ENCODE results near the gene NR6A1.

The NR6A1 gene

GRCh38 chr9:124768750-124769548, 2.2 kb downstream of the NR6A1 start:
- Histone ChIP-seq H3K9me3 (ENCODE audit: low read length) (no peaks in the 10 kb centered on the region), H3K27me3 (ENCODE audit: insufficient read depth, low read length) (no peaks in the 10 kb centered on the region), H3K4me1 (ENCODE audit: insufficient read depth, low read length) (peaks cover 52% of the 10 kb centered on the region), H3K36me3 (ENCODE audit: insufficient read depth, low read length) (no peaks in the 10 kb centered on the region), H2AFZ (ENCODE audit: low read depth, low read length) (peak overlapping the region; percentile 72), H3K4me3 (ENCODE audit: low read length) (peak overlapping the region; percentile 77)

GRCh38 chr9:124768334-124768733, 2.8 kb downstream of the NR6A1 start:
- Histone ChIP-seq H3K9me3 (ENCODE audit: low read length) (no peaks in the 10 kb centered on the region), H3K27me3 (ENCODE audit: insufficient read depth, low read length) (no peaks in the 10 kb centered on the region), H3K4me3 (ENCODE audit: low read length) (no peak overlapping the region), H3K36me3 (ENCODE audit: insufficient read depth, low read length) (no peaks in the 10 kb centered on the region), H3K4me1 (ENCODE audit: insufficient read depth, low read length) (peaks cover 52% of the 10 kb centered on the region), H2AFZ (ENCODE audit: low read depth, low read length) (no peak overlapping the region)

GRCh38 chr9:124767821-124768220, 3.3 kb downstream of the NR6A1 start:
- Histone ChIP-seq H3K4me3 (ENCODE audit: low read length) (no peak overlapping the region), H2AFZ (ENCODE audit: low read depth, low read length) (no peak overlapping the region), H3K4me1 (ENCODE audit: insufficient read depth, low read length) (peaks cover 52% of the 10 kb centered on the region), H3K27me3 (ENCODE audit: insufficient read depth, low read length) (no peaks in the 10 kb centered on the region), H3K36me3 (ENCODE audit: insufficient read depth, low read length) (no peaks in the 10 kb centered on the region), H3K9me3 (ENCODE audit: low read length) (no peaks in the 10 kb centered on the region)

- H3K27me3 ChIP-seq (ENCODE audit: insufficient read depth, low read length): no peaks in the 10 kb centered on the region
- H3K4me3 ChIP-seq (ENCODE audit: low read length): no peak overlapping the region
- no peaks in the 10 kb centered on the region for H3K36me3 ChIP-seq (ENCODE audit: insufficient read depth, low read length)
- no peaks in the 10 kb centered on the region for H3K9me3 ChIP-seq (ENCODE audit: low read length)
- peaks cover 52% of the 10 kb centered on the region for H3K4me1 ChIP-seq (ENCODE audit: insufficient read depth, low read length)
- H2AFZ ChIP-seq (ENCODE audit: low read depth, low read length): no peak overlapping the region
These were observed 4.1 kb downstream of the NR6A1 start for GRCh38 chr9:124766815-124767554.

GRCh38 chr9:124766326-124766725, 4.8 kb downstream of the NR6A1 start:
- H3K9me3 ChIP-seq (ENCODE audit: low read length): no peaks in the 10 kb centered on the region
- no peaks in the 10 kb centered on the region for H3K27me3 ChIP-seq (ENCODE audit: insufficient read depth, low read length)
- H3K36me3 ChIP-seq (ENCODE audit: insufficient read depth, low read length): no peaks in the 10 kb centered on the region
- H3K4me3 ChIP-seq (ENCODE audit: low read length): no peak overlapping the region
- H2AFZ ChIP-seq (ENCODE audit: low read depth, low read length): no peak overlapping the region
- H3K4me1 ChIP-seq (ENCODE audit: insufficient read depth, low read length): peaks cover 49% of the 10 kb centered on the region

- peaks cover 49% of the 10 kb centered on the region for H3K4me1 ChIP-seq (ENCODE audit: insufficient read depth, low read length)
- H3K27me3 ChIP-seq (ENCODE audit: insufficient read depth, low read length): no peaks in the 10 kb centered on the region
These were observed 5.7 kb downstream of the NR6A1 start for GRCh38 chr9:124765439-124765835.

GRCh38 chr9:124764774-124765438, 6.2 kb downstream of the NR6A1 start:
- Histone ChIP-seq H3K4me3 (ENCODE audit: low read length) (no peak overlapping the region), H2AFZ (ENCODE audit: low read depth, low read length) (no peak overlapping the region), H3K27me3 (ENCODE audit: insufficient read depth, low read length) (no peaks in the 10 kb centered on the region), H3K9me3 (ENCODE audit: low read length) (no peaks in the 10 kb centered on the region), H3K36me3 (ENCODE audit: insufficient read depth, low read length) (no peaks in the 10 kb centered on the region), H3K4me1 (ENCODE audit: insufficient read depth, low read length) (peaks cover 45% of the 10 kb centered on the region)

More at GRCh38 chr9:124765439-124765835, 5.7 kb downstream of the NR6A1 start:
- H3K4me3 ChIP-seq (ENCODE audit: low read length): no peak overlapping the region
- no peak overlapping the region for H2AFZ ChIP-seq (ENCODE audit: low read depth, low read length)
- H3K36me3 ChIP-seq (ENCODE audit: insufficient read depth, low read length): no peaks in the 10 kb centered on the region
- no peaks in the 10 kb centered on the region for H3K9me3 ChIP-seq (ENCODE audit: low read length)

GRCh38 chr9:124762633-124763032, 8.5 kb downstream of the NR6A1 start:
- no peaks in the 10 kb centered on the region for H3K27me3 ChIP-seq (ENCODE audit: insufficient read depth, low read length)

GRCh38 chr9:124761710-124762109, 9.4 kb downstream of the NR6A1 start:
- no peaks in the 10 kb centered on the region for H3K9me3 ChIP-seq (ENCODE audit: low read length)

More at GRCh38 chr9:124762633-124763032, 8.5 kb downstream of the NR6A1 start:
- Histone ChIP-seq H3K36me3 (ENCODE audit: insufficient read depth, low read length) (no peaks in the 10 kb centered on the region), H3K4me1 (ENCODE audit: insufficient read depth, low read length) (peaks cover 43% of the 10 kb centered on the region), H3K4me3 (ENCODE audit: low read length) (no peak overlapping the region), H2AFZ (ENCODE audit: low read depth, low read length) (no peak overlapping the region), H3K9me3 (ENCODE audit: low read length) (no peaks in the 10 kb centered on the region)

GRCh38 chr9:124761196-124761595, 9.9 kb downstream of the NR6A1 start:
- peaks cover 46% of the 10 kb centered on the region for H3K4me1 ChIP-seq (ENCODE audit: insufficient read depth, low read length)
- no peak overlapping the region for H3K4me3 ChIP-seq (ENCODE audit: low read length)
- no peaks in the 10 kb centered on the region for H3K36me3 ChIP-seq (ENCODE audit: insufficient read depth, low read length)
- no peaks in the 10 kb centered on the region for H3K27me3 ChIP-seq (ENCODE audit: insufficient read depth, low read length)
- H2AFZ ChIP-seq (ENCODE audit: low read depth, low read length): no peak overlapping the region
- no peaks in the 10 kb centered on the region for H3K9me3 ChIP-seq (ENCODE audit: low read length)

More at GRCh38 chr9:124761710-124762109, 9.4 kb downstream of the NR6A1 start:
- no peak overlapping the region for H2AFZ ChIP-seq (ENCODE audit: low read depth, low read length)
- H3K4me1 ChIP-seq (ENCODE audit: insufficient read depth, low read length): peaks cover 43% of the 10 kb centered on the region
- H3K4me3 ChIP-seq (ENCODE audit: low read length): no peak overlapping the region
- H3K36me3 ChIP-seq (ENCODE audit: insufficient read depth, low read length): no peaks in the 10 kb centered on the region
- no peaks in the 10 kb centered on the region for H3K27me3 ChIP-seq (ENCODE audit: insufficient read depth, low read length)

- Histone ChIP-seq H3K27me3 (ENCODE audit: insufficient read depth, low read length) (no peaks in the 10 kb centered on the region), H3K4me1 (ENCODE audit: insufficient read depth, low read length) (peaks cover 45% of the 10 kb centered on the region), H2AFZ (ENCODE audit: low read depth, low read length) (no peak overlapping the region), H3K4me3 (ENCODE audit: low read length) (no peak overlapping the region), H3K9me3 (ENCODE audit: low read length) (no peaks in the 10 kb centered on the region), H3K36me3 (ENCODE audit: insufficient read depth, low read length) (no peaks in the 10 kb centered on the region)
These were observed 10.4 kb downstream of the NR6A1 start for GRCh38 chr9:124760719-124761118.

GRCh38 chr9:124759327-124759726, 11.8 kb downstream of the NR6A1 start:
- no peak overlapping the region for H3K4me3 ChIP-seq (ENCODE audit: low read length)
- no peak overlapping the region for H2AFZ ChIP-seq (ENCODE audit: low read depth, low read length)
- no peaks in the 10 kb centered on the region for H3K9me3 ChIP-seq (ENCODE audit: low read length)
- peaks cover 44% of the 10 kb centered on the region for H3K4me1 ChIP-seq (ENCODE audit: insufficient read depth, low read length)
- no peaks in the 10 kb centered on the region for H3K36me3 ChIP-seq (ENCODE audit: insufficient read depth, low read length)
- no peaks in the 10 kb centered on the region for H3K27me3 ChIP-seq (ENCODE audit: insufficient read depth, low read length)

GRCh38 chr9:124758691-124759090, 12.4 kb downstream of the NR6A1 start:
- Histone ChIP-seq H3K4me3 (ENCODE audit: low read length) (no peak overlapping the region), H3K36me3 (ENCODE audit: insufficient read depth, low read length) (no peaks in the 10 kb centered on the region), H3K9me3 (ENCODE audit: low read length) (no peaks in the 10 kb centered on the region), H3K27me3 (ENCODE audit: insufficient read depth, low read length) (no peaks in the 10 kb centered on the region), H3K4me1 (ENCODE audit: insufficient read depth, low read length) (peaks cover 44% of the 10 kb centered on the region), H2AFZ (ENCODE audit: low read depth, low read length) (no peak overlapping the region)
